ENCODE measurements around the gene BAG5.

The BAG5 gene

DNA sequence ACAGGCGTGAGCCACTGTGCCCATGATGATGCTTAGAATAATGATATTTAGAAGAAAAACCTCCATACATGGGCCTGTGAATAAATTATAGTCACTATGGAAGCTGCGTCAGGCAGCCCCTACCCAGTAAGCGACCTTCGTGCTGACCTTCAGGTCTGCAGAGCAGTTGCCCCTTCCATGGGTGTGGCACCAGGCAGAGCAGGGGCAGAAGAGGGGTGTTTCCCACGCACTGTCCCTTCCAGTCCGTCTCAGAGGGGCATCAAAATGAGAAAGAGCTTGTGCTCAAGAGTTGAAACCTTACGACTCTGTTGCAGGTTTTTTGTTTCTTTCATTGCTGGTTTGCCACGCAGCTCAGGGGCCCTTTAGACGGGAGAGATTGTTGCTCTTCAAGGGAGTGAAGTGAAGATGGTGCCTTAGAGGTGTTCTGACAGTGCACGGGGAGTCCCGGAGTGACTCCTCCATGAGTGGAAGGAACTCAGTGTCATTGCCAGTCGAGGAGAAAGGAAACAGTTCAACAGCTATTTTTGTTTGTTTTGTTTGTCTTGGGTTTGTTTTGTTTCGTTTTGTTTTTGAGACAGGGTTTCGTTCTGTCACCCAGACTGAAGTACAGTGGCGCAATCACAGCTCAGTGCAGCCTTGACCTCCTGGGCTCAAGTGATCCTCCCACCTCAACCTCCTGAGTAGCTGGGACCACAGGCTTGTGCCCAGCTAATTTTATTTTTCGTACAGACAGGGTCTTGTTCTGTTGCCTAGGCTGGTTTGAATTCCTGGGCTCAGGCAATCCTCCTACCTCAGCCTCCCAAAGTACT, 53.7 kb downstream of the BAG5 start:
- DNase-seq (ENCODE audit: low spot score): peak; percentile 1

DNA sequence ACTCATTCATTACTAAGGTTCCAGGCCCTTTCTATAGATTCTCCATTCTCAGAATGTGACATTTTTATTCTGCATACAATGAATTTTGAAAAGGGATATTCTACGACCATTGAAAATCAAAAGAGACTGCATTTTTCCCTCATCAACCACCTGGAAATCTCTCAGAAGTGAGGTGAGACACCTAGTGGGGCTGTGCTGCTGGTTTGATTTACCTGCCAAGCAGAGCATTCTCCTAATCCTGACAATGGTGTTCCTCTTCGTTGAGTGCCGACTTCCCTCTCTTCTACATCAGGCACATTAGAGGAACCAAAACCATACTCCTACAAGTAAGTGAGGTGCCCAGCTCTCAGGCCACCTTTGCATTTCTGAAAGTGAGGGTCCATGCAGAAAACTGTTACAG, 54.7 kb downstream of the BAG5 start:
- DNase-seq (ENCODE audit: low spot score): peak; percentile 3

Measured in AG20443 (cell line).